Fibroblast of skin of right quadriceps (primary cell): ENCODE measurements around the gene ABCB8.
"Not testable (repeated sequence)": the region's sequence is repeated elsewhere in the genome, so short reads cannot be mapped to it uniquely, and the experiment has no call there.

Experiments
- DNase-seq: peaks from one replicate; pipeline ENCODE4 v3.0.0-alpha.2; 2013

ABCB8 gene

DNA sequence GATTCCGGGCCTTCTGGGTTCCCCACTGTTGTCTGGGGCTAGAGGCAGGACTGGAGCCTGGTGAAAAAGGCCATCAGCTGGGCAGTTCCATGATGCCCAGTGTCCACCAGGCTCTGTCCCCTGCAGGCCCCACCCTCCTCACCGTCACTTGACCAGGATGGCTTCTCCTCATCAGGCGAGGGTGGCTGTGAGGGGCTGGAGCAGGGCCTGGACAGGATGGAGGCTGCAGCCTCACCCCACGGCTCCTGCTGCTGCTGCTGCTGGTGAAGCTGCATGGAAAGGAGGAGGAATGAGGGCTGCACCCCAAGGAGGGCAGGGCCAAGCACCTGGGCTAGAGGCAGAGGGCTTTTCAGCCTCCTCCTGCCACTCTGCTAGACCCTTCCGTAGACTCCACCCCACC is 12.3 kb upstream of the ABCB8 start:
- DNase-seq, result no peak

DNA sequence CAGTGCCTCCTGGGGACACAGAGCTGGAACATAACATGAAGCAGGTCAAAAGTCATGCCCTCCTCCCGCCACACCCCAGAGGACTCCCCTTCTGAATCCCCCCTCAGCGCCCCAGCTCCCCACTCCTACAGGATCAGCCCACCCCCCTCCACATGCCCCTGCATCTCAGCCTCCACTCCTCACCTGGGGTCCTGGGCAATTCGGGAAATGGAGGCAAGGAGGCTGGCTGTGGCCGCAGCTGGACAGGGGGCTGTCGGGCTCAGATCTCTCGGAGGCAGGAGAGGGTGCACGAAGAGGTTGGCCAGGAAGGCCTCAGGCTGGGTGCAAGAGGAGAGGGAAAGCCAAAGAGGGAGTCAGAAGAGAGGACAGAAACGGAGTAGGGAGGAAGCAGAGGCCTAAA is 11.7 kb upstream of the ABCB8 start:
- no peak for DNase-seq

DNA sequence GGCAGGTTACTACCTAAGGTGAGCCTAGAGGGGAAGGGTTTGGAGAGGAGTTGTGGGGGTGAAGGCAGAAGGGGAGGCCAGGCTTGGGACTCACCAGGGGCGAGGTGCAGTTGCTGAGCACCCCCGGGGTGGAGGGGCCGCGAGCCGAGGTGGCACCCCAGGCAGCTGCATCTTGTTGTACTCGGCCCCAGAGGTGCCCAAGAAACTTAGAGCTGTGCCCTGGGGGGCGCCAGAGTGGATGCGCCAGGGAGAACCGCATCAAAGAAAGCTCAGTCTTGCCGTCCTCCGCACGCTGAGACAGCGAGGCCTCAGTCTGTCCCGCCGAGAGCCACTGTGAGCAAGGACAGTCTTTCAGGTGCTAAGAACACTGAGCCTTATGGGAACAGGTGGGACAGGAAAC is 11.3 kb upstream of the ABCB8 start:
- no peak for DNase-seq

DNA sequence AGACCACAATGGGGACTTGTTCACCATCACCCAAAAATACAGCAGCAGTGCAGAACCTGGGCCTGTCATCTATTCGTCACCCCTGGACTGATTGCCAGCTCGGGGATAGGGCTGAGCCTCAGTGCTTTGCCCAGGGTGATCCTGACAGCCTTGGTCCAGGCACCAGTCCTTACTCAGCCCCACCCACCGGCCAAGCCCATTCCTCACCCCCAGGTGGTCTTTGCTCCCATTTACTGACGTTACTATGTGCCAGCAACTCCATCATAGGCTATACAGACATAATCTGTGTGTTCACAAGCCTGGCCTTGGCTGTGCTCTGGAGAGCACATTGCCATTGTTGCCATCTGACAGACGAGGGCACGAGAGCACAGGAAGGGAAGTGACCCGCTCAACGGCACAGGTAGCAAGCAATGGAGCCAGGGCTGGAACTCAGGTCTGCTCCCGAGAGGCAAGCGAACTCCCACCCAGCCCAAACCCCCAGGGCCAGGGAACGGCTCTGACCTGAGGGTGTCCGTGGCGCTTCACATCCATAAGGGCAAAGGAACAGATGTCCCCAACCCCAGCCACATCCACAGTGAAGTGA is 10.8 kb upstream of the ABCB8 start:
- DNase-seq, result no peak

DNA sequence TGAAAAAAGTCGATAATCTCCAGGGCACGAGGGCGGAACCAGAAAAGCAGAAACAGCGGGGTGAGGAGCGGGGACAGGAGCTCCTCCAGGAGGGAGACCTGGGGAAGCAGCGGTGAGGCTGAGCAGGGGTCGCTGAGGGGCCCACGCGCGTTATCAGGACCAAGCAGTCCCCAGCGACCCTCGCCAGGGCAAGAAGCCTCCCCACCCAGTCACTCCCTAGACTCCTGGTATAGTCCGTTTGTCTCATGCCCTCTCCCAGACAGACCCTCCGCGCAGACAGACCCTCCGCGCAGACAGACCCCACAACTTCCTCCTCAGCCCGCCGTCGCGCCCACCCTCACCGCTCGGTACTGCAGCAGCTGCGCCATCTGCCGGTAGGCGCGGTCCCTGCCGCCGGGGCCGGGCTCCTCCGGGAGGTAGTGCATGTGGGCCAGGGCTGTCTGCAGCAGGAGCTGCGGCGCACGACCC is 10.3 kb upstream of the ABCB8 start:
- DNase-seq, result peak; percentile 38

DNA sequence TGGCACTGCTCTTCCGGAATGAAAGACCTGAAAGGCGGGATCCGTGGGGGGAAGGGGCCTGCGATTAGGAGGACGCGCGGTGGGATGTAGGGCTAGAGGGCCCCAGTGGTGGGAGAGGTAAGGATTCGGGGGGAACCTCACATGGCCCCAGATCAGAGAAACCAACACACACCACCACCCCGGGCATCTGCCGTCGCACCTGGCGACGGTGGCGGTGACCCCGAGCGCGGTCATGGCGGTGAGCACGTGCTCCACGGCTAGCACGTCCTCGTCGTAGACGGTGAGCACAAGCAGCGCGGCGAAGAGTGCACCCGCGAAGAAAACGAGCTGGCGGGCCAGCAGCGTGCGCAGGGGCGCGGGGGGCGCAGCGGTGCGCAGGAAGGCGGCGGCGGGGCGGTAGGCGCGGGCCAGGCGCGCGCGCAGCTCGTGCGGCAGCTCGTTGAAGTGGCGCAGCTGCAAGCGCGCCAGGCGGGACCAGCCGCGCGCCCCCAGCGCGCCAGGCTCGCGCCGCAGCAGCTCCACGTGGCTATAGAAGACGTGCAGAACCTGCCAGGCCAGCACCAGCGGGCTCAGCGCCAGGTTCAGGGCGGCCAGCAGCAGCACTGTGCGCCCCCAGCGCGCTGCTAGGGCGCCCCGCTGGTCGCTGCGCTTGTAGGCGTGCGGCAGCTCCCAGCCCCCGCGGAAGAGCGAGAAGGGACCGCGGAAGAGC is 9.7 kb upstream of the ABCB8 start:
- DNase-seq, result peak; percentile 39

DNA sequence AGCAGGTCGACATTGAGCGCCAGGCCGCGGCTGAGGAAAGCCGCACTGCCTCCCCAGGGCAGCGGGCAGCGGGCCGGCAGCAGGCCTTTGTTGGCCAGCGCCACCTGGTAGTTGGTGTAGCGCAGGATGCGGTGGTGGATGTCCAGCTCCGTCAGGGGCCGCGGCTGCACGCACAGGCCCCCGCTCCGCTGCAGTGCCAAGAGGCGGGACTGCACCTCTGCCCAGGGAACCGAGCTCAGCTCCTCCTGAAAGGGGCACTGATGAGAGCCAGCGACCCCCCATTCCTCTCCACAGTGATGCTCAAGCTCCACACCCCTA is 9.2 kb upstream of the ABCB8 start:
- no peak for DNase-seq

DNA sequence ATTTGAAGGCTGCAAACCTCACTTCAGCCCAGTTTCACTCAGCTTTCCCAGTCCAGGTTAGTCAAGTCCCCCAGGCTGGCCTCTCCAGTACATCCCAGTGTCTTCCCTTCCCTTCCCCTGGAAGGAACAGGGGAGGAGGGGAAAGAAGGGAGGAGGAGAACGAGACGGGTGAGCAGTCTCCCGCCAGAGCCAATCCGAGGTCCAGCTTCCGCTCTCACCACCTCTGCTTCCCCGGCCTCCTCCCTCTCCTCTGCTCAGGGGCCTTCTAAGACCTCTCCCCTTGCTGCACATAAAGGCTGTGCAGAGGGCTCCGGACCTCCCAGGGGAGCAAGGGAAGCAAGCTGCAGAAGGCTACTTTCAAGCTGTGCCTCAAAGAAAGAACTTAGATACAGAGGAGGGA is 8.0 kb upstream of the ABCB8 start:
- no peak for DNase-seq

DNA sequence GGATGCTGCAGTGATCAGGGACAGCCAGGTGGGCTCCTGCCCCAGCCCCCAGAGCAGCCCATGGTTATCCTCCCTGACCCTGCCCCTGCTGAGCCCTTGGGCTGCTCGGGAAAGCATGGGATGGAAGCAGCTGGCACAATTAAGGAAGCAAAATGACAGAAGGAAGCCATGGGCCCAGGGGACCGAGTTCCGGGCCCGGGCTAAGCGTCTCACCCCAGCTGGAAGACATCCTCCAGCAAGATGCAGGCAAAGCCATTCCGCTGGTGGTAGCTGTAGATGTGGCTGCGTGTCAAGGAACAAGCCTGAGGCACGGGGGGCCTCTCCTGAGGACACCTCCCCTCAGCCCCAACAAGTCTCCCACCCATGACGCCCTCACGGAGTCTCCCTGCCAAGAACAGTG is 5.0 kb upstream of the ABCB8 start:
- DNase-seq, result no peak

DNA sequence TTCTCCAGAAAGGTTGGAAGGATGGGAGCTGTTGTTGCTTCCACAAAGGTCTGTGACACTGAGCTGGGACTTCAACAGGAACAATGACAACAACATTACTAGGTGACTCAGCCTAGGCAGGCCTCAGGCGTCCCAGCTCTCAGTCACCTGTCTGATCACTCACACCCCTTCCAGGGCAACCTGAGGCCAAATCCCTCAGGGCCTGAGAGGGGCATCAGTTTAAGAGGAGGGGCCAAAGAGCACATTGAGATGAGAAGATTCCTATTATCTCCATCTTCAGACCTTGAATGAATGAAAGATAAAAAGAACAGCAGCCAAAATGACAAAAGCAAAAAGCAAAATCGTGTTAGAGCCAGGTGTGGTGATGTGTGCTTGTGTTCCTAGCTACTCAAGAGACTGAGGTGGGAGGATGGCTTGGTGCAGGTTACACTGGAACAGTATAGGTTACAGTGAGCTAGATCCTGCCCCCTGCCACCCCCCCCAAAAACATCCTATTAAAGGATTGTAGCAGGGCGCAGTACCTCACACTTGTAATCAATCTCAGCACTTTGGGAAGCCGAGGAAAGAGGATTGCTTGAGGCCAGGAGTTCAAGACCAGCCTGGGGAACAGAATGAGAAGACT is 3.7 kb upstream of the ABCB8 start, which contains the start of gene ATG9B:
Gene ATG9B (minus strand): TSS at position 60 of the 622 bp plus-strand sequence. CDS start 71 bp downstream, outside the sequence.
- no peak for DNase-seq

DNA sequence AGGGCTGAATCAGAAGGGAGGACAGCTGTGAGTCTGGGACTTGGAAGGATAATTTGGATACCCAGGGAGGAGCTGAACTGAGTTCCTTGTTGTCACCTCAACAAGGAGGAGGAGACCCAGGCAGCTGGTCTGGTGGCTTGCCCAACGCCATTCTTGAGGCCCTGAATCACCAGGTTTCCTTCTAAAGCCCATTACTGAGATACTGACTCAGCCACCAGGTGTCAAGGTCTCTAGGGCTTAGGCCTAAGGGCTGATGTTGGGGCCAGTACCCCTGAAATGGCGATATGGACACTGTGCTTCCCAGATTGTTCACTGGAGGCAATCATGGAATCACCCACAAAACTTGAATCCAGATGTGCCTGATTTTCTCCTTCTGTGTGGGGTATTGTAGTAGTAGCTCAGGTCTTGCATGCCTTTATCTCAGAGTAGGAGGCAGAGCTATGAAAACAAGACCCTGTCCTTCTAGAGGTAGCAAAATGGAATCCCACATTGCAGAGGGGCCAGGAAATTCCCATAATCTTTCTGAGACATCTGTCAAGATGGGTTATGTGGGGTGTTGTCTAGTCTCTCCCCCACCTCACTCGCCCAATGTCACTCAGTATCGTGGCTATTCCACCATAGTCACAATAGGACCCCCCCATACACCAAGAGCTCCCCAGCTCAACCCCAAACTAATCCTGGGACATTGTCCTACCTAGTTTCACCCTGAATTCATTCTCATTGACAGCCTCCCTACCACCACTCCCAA is 2.2 kb upstream of the ABCB8 start:
- DNase-seq, result no peak

DNA sequence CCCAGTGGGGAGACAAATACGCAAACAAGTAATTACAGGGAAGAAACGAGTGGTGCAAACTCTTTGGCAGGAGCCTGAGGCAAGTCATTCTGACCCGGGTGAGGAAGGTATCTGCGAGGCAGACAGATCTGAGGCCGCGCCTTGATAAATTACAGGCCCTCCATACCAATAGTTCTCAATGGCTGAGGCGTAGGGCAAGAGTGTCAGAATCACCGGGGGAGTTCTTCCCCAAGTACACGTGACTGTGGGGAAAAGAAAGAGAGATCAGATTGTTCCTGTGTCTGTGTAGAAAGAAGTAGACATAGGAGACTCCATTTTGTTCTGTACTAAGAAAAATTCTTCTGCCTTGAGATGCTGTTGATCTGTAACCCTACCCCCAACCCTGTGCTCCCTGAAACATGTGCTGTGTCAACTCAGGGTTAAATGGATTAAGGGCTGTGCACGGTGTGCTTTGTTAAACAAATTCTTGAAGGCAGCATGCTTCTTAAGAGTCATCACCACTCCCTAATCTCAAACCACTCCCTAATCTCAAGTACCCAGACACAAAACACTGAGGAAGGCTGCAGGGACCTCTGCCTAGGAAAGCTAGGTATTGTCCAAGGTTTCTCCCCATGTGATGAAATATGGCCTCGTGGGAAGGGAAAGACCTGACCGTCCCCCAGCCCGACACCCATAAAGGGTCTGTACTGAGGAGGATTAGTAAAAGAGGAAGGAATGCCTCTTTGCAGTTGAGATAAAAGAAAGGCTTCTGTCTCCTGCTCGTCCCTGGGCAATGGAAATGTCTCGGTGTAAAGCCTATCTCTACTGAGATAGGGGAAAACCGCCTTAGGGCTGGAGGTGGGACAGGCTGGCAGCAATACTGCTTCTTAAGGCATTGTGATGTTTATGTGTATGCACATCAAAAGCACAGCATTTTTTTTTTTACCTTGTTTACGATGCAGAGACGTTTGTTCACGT is 1.2 kb upstream of the ABCB8 start:
- DNase-seq, result not testable (repeated sequence)

DNA sequence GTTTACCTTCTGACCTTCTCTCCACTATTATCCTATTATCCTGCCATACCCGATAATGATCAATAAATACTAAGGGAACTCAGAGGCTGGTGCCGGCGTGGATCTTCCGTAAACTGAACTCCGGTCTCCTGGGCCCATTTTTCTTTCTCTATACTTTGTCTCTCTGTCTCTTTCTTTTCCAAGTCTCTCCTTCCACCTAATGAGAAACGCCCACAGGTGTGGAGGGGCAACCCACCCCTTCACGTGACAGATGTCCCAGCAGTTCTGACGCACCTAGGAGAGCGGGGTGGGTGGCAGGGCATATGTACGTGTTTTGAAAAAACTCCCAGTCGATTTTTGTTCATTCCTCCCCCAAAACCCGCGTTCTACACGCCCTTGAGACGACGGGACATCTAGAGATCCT is 521 bp upstream of the ABCB8 start:
- not testable (repeated sequence) for DNase-seq

DNA sequence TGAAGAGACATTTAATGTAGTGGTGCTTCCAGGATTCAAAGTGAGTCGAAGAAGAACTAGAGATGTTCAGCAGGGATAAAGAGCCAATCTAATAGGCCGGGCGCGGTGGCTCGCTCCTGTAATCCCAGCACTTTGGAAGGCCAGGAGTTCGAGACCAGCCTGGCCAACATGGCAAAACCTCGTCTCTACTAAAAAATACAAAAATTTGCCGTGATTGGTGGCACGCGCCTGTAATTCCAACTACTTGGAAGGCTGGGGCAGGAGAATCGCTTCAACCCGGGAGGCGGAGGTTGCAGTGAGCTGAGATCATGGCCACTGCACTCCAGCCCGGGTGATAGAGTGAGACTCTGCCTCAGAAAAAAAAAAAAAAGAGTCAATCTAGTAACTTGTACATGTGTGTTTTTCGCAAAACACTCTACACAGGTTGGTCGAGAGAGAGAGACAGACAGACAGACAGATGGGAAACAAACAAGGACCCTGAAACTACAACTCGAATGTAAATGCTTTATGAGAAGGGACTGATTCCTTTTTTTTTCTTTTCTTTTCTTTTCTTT is 775 bp downstream of the ABCB8 start:
- no peak for DNase-seq

DNA sequence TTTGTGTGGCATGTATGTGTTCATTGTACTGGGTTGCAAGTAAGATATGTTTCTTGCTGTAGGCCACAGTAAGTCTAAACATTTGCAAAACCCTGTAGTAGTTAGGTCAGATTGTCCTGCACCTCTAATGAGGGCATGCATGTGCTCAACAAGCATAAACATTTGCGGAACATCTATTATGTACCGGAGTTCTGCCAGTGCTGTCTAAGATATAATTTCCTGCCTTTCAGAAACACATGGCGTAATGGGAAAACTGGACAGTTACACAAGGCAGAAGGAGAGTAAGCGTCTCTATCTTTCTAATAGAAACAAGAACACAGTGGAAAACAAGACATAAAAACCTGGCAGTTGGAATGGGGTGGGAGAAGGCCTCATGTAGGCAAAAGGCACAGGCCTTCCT is 2.8 kb downstream of the ABCB8 start:
- no peak for DNase-seq

DNA sequence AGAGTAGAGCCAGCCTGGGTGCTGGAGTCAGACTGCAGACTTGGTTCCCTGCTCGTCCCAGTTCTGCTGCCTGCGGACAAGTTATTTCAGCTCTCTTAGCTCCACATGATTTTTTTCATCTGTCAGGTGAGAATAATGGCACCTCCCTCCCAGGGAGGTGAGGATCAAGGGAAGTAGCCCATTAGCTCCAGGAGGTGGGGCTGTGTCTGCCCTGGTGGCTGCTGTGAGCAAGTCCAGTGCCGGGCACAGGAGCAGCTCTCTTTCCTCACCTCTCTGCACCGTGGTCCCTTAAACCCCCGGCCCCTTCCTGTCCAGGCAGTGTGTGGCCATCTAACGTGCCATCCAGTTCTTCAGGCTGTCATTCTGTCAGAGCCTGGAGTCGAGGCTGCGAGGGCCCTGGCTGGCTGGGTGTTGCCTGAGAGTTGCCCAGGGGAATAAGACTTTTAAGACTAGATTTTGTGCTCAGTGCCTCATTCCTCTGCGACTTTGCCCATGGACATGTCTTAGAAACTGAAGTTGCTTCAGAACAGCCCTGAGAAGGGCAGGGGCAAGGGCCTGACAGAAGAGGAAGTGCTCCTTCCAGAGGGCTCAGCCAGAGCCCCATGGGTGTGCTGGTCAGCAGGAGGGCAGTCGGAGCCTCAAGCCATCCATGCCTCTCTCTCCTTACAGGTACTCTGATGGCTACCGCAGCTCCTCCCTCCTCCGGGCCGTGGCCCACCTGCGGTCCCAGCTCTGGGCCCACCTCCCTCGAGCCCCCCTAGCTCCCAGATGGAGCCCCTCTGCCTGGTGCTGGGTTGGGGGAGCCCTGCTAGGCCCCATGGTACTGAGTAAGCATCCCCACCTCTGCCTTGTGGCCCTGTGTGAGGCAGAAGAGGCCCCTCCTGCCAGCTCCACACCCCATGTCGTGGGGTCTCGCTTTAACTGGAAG is 5.0 kb downstream of the ABCB8 start:
- no peak for DNase-seq

DNA sequence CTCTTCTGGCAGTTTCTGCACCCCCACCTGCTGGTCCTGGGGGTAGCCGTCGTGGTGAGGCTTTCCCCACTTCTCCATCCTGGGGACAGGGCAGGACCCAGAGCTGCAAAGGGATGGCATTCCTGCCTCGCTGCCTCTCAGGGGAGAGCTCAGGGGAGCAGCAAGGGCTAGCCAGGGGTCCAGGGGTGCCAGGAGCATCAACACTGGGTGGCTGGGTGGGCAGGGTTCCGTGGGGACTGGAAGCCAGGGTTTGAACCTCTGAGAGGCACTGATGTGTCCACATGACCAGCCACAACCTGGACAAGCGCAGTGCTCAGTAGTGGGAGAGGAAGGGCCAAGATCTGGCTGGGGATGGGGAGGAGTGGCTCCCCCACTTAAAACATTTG is 5.6 kb downstream of the ABCB8 start:
- no peak for DNase-seq

DNA sequence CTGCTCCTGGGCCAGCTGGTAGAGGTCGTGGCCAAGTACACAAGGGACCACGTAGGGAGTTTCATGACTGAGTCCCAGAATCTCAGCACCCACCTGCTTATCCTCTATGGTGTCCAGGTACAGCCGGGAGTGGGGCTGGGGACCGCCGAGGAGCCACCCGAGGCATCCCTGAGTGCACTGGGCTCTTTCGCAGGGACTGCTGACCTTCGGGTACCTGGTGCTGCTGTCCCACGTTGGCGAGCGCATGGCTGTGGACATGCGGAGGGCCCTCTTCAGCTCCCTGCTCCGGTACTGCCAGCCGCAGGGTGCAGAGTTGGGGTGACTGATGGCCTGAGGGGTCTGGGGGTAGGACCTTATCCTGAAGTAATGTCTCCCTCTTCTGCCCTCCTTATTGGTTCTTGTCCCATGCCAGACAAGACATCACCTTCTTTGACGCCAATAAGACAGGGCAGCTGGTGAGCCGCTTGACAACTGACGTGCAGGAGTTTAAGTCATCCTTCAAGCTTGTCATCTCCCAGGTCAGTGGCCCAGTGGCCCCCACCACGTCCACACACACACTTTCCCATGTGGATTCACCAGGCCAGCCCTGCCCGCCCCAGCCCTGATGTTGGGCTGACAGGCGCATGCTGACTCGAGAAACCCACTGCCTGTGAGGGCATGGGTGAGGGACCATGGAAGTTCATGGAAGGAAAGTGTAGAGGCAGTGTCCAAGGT is 6.2 kb downstream of the ABCB8 start:
- DNase-seq, result no peak

DNA sequence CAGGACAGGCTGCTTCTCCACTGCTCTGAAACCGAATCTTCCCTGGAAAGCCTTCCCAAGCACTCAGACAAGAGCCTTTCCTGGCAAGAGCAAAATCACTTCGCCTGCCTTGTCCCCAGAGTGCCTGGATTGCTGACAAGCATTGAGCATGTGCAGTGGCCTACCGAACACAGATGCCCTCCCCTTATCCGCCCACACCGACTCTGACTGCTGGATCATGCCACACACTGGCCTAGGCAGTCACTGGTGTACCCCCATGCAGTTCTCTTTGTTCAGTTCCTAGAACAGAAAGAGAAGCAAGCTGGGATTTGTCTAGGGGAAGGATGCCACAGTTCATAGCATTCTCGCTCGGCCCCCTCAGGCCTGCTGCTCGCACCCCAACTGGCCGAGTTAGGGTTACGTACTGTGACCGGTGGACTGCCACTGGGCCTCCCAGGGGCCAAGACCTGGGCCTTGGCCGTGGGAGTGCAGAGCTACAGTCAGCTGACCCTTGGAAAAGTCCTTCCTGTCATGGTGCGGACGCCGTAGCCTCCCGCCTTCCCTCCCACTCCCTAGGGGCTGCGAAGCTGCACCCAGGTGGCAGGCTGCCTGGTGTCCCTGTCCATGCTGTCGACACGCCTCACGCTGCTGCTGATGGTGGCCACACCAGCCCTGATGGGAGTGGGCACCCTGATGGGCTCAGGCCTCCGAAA is 6.9 kb downstream of the ABCB8 start:
- no peak for DNase-seq

DNA sequence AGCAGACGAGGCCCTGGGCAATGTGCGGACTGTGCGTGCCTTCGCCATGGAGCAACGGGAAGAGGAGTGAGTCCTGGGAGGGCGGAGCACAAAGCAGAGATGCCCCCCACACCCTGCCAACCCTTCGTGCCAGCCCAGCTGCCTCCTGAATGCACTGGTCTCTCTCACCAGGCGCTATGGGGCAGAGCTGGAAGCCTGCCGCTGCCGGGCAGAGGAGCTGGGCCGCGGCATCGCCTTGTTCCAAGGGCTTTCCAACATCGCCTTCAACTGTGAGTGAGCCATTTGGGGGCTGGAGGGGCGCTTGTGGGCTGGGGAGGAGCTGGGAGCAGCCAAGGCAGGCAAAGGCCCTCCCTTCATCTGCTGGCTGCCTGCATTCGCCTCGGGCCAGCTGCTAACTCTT is 7.7 kb downstream of the ABCB8 start:
- DNase-seq, result no peak
